ENCODE data around the gene KDELR3. TPM values are rescaled to one million over a fixed set of nuclear protein-coding genes. Genes with fewer than 3 reads are reported as not detected.

Gene KDELR3
- total RNA-seq, 1 donor from 2014 or later: 3.7 TPM

DNA sequence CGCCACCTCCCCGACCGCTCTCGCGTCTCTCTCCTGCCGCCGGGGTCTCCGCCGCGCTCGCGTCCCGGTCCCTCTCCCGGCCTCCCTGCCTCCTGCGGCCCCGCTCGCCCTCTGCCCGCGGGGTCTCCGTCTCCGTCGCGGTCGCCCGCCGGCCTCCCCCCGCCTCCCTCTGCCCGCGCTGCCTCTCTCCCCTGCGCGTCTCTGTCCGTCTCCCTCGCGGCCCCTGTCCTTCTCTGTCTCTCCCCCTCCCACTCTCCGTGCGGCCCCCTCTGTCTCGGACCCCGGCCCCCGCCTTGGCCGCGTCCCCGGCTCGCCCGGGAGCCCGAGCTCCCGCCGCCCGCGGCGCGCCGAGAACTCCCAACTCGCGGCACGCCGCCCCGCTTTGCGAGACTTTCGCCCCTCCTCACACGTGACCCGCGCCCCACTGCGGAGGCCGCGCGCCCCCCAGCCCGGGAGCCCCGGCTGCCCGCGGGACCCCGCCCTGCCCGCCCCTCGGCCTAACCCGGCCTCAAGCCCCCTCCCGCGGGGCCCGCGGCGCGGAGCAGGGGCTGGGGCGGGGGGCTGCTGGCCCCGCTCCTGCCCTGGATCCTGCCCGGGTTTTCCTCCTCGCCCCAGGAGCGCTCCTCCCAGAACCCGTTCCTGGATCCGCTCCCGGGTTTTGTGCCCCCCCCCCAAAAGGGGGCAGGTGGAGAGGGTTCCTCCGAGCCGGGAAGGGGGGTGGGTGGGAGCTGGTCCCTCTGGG, 12.2 kb upstream of the KDELR3 start:
- DNase-seq (ENCODE audit: low spot score): peak; percentile 55
- H3K36me3 Mint-ChIP-seq (ENCODE audit: low read depth, unreplicated experiment): peaks cover 6% of the 10 kb centered on the region
- H3K27ac Mint-ChIP-seq (ENCODE audit: unreplicated experiment): no peak overlapping the region
- peak overlapping the region; percentile 65 for H3K4me3 Mint-ChIP-seq (ENCODE audit: unreplicated experiment)
- peaks cover 2% of the 10 kb centered on the region for H3K4me1 Mint-ChIP-seq (ENCODE audit: unreplicated experiment)
- H3K9me3 Mint-ChIP-seq (ENCODE audit: unreplicated experiment): no peaks in the 10 kb centered on the region
- H3K27me3 Mint-ChIP-seq (ENCODE audit: unreplicated experiment): peaks cover 28% of the 10 kb centered on the region
- no peak for TF ChIP-seq CTCF (IDR thresholded peaks at IDR 0.05; ENCODE audit: unreplicated experiment)

- no peak for TF ChIP-seq CTCF (IDR thresholded peaks at IDR 0.05; ENCODE audit: unreplicated experiment)
- Mint-ChIP-seq H3K9me3 (ENCODE audit: unreplicated experiment) (no peaks in the 10 kb centered on the region), H3K27me3 (ENCODE audit: unreplicated experiment) (peaks cover 30% of the 10 kb centered on the region), H3K4me3 (ENCODE audit: unreplicated experiment) (peak overlapping the region; percentile 65), H3K4me1 (ENCODE audit: unreplicated experiment) (peaks cover 2% of the 10 kb centered on the region), H3K36me3 (ENCODE audit: low read depth, unreplicated experiment) (peaks cover 6% of the 10 kb centered on the region), H3K27ac (ENCODE audit: unreplicated experiment) (peak overlapping the region; percentile 24)
- DNase-seq (ENCODE audit: low spot score): no peak
These were observed 11.5 kb upstream of the KDELR3 start for GRCh38 chr22:38456272-38456835.

- TF ChIP-seq CTCF (IDR thresholded peaks at IDR 0.05; ENCODE audit: unreplicated experiment): no peak
- H3K36me3 Mint-ChIP-seq (ENCODE audit: low read depth, unreplicated experiment): peaks cover 6% of the 10 kb centered on the region
- H3K9me3 Mint-ChIP-seq (ENCODE audit: unreplicated experiment): no peaks in the 10 kb centered on the region
- H3K27me3 Mint-ChIP-seq (ENCODE audit: unreplicated experiment): peaks cover 30% of the 10 kb centered on the region
- H3K4me3 Mint-ChIP-seq (ENCODE audit: unreplicated experiment): peak overlapping the region; percentile 65
- peaks cover 2% of the 10 kb centered on the region for H3K4me1 Mint-ChIP-seq (ENCODE audit: unreplicated experiment)
- no peak overlapping the region for H3K27ac Mint-ChIP-seq (ENCODE audit: unreplicated experiment)
- no peak for DNase-seq (ENCODE audit: low spot score)
These were observed 10.8 kb upstream of the KDELR3 start for GRCh38 chr22:38456841-38457699.

DNA sequence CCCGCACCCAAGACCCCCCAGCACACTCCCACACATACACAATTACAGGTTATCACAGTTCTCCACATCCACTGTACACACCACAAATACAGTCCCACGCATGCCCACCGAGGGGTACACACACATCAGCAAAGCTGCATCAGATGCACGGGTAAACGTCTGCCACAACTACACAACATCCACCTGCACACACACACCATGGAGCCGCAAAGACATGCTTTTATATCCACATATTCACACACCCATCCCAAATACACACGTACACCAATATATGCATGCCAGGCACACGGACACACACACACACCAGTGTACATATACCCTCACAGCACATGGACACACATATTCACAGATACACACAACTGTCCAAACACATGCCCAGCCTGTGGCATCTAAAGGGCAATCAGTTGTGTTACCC, 7.5 kb upstream of the KDELR3 start:
- Mint-ChIP-seq H3K27me3 (ENCODE audit: unreplicated experiment) (peaks cover 22% of the 10 kb centered on the region), H3K9me3 (ENCODE audit: unreplicated experiment) (no peaks in the 10 kb centered on the region), H3K36me3 (ENCODE audit: low read depth, unreplicated experiment) (no peaks in the 10 kb centered on the region), H3K27ac (ENCODE audit: unreplicated experiment) (peak overlapping the region; percentile 70), H3K4me1 (ENCODE audit: unreplicated experiment) (peaks cover 11% of the 10 kb centered on the region), H3K4me3 (ENCODE audit: unreplicated experiment) (peak overlapping the region; percentile 13)
- no peak for TF ChIP-seq CTCF (IDR thresholded peaks at IDR 0.05; ENCODE audit: unreplicated experiment)
- DNase-seq (ENCODE audit: low spot score): no peak
